ENCODE results near the gene MAGI1. TPM values are rescaled to one million over a fixed set of nuclear protein-coding genes. Genes with fewer than 3 reads are reported as not detected.

MAGI1 gene
- polyA plus RNA-seq, 1 of the 3 experiments (the other 2 are of a cell fraction), result 10.3 TPM

- POLR2A ChIA-PET, result no interaction called here
- H3K4me2 ChIP-seq, result no peak overlapping the region
Measured at GRCh38 chr3:65314269-65314668, 724.4 kb downstream of the MAGI1 start.

More at GRCh38 chr3:65314269-65314668, 724.4 kb downstream of the MAGI1 start:
- TF ChIP-seq TAF1 (IDR thresholded peaks at IDR 0.05; ENCODE audit: borderline replicate concordance, low read depth, low read length), result no peak
- TF ChIP-seq MXI1 (IDR thresholded peaks at IDR 0.05; ENCODE audit: low read depth, low read length), result no peak
- no peak for TF ChIP-seq RXRA (IDR thresholded peaks at IDR 0.05; ENCODE audit: borderline replicate concordance, low read depth)
- TF ChIP-seq RFX5 (IDR thresholded peaks at IDR 0.05; ENCODE audit: low read length), result no peak
- no peak for TF ChIP-seq TEAD4 (IDR thresholded peaks at IDR 0.05; ENCODE audit: borderline replicate concordance, insufficient read depth)
- TF ChIP-seq EP300 (IDR thresholded peaks at IDR 0.05; ENCODE audit: borderline replicate concordance in 1 of 2, low read depth in 1 of 2, low read length in 1 of 2), result no peak
- TF ChIP-seq IRF3 (IDR thresholded peaks at IDR 0.05; ENCODE audit: low read depth, low read length), result no peak
- no peak for TF ChIP-seq ELF1 (IDR thresholded peaks at IDR 0.05)
- no peak for TF ChIP-seq FOSL2 (IDR thresholded peaks at IDR 0.05; ENCODE audit: borderline replicate concordance, low read depth)
- no peak for TF ChIP-seq SIN3A (IDR thresholded peaks at IDR 0.05; ENCODE audit: borderline replicate concordance, low read depth, low read length)
- no peak for TF ChIP-seq SMC3 (IDR thresholded peaks at IDR 0.05; ENCODE audit: low read depth, low read length)
- TF ChIP-seq MEF2A (IDR thresholded peaks at IDR 0.05; ENCODE audit: borderline replicate concordance, low read depth), result no peak
- no peak for TF ChIP-seq FOXJ3 (CRISPR knock-in tag; IDR thresholded peaks at IDR 0.05)
- no peak for TF ChIP-seq NFIC (IDR thresholded peaks at IDR 0.05; ENCODE audit: borderline replicate concordance)
- TF ChIP-seq YY1 (IDR thresholded peaks at IDR 0.05; ENCODE audit: low read depth), result no peak
- no peak for TF ChIP-seq REST (IDR thresholded peaks at IDR 0.05; ENCODE audit: low read depth, low read length)
- Histone ChIP-seq H2AFZ (ENCODE audit: low read depth) (no peak overlapping the region), H4K20me1 (ENCODE audit: insufficient read depth) (no peaks in the 10 kb centered on the region), H3F3A (replicated peaks; ENCODE audit: insufficient read depth) (no peaks in the 10 kb centered on the region), H3K79me2 (ENCODE audit: insufficient read depth) (no peaks in the 10 kb centered on the region), H3K9ac (no peak overlapping the region), H3K4me3 (ENCODE audit: low read depth in 2 of 2, low read length in 1 of 2) (no peak overlapping the region), H3K9me2 (no peaks in the 10 kb centered on the region), H3K36me3 (replicated peaks in 1 of 2; ENCODE audit: control insufficient read depth in 1 of 2, insufficient read depth in 2 of 2, low read length in 1 of 2) (no peaks in the 10 kb centered on the region), H3K27me3 (ENCODE audit: insufficient read depth) (no peaks in the 10 kb centered on the region), H3K4me1 (ENCODE audit: control insufficient read depth in 1 of 2, insufficient read depth in 2 of 2, low read depth in 1 of 2, low read length in 1 of 2) (no peaks in the 10 kb centered on the region), H3K9me3 (no peaks in the 10 kb centered on the region), H3K27ac (ENCODE audit: low read depth in 2 of 2, low read length in 1 of 2) (no peak overlapping the region)
- DNase-seq, result no peak
- CTCF ChIA-PET, result no interaction called here
- WGBS (ENCODE audit: low lambda C conversion rate), result 67% methylated on average over 4 of the region's 4 CpGs

Measured in SK-N-SH (cell line).